GM21390 (cell line): ENCODE results near the gene GRM1.
A peak's percentile ranks its signal among the peaks of the same experiment; 100 is the strongest.

Experiments used
- ATAC-seq: cut with Tn5 transposase; IDR thresholded peaks from one replicate; pipeline ENCODE4 v1.9.1; 2021; ENCODE audit not compliant: unreplicated experiment

GRM1 gene

DNA sequence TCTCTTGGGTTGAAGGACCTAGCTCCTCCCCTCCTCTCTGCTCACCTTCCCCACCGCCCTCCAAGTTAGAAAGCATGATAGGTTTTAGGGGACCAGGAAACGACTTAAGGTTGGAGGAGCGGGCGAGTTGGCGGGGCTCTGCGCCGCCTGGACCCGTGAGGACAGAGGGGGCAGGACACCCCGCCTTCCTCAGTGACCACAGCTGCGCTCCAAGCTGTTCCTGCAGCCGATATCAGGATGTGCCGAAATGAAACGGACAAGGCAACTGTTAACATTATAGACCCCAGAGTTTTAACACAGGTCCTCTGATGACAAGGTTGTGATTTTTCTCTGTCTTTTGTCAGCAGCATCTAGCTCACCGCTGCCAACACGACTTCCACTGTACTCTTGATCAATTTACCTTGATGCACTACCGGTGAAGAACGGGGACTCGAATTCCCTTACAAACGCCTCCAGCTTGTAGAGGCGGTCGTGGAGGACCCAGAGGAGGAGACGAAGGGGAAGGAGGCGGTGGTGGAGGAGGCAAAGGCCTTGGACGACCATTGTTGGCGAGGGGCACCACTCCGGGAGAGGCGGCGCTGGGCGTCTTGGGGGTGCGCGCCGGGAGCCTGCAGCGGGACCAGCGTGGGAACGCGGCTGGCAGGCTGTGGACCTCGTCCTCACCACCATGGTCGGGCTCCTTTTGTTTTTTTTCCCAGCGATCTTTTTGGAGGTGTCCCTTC lies at the start of gene GRM1:
Gene GRM1 (plus strand): TSS at position 212 of the 722 bp plus-strand sequence. CDS start 456 bp downstream, at position 668.
- ATAC-seq, result no peak

DNA sequence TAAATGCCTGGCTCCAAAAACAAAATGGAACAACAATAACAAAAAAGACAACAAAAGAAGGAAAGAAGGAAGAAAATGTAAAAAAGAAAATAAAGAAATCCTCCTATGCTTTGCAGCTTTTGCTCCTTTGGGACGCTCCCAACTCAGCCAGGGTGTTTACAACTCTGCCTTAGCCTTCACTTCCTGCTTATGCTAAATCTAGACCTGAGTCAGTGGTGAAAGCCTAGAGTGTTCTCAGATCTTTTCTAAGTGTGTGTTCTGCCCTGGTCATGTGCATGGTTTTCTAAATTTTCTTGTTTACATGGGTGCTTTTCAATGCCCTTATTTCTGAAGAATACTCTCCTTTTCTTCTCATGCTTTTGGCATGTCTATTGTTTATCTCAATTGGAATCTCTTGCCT lies 19.5 kb upstream of the GRM1 start:
- no peak for ATAC-seq

DNA sequence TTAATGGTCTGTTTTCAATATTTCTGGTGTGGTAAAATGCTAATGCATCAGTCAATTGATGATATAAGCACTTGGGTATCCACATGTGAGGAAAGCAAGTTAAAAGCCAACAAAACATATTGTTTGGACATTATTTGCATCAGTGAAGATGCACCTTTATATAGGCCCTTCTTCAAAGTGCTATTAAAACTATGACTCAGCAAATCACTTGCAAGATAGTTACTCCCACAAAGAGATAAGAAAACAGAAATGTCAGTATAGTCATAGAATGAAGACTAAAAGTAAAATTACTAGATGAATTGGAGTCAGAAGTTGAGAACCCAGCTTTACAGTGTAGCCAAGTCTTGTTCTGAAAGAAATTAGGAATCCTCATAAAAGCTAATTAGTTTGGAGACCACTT lies 14.6 kb upstream of the GRM1 start:
- no peak for ATAC-seq

DNA sequence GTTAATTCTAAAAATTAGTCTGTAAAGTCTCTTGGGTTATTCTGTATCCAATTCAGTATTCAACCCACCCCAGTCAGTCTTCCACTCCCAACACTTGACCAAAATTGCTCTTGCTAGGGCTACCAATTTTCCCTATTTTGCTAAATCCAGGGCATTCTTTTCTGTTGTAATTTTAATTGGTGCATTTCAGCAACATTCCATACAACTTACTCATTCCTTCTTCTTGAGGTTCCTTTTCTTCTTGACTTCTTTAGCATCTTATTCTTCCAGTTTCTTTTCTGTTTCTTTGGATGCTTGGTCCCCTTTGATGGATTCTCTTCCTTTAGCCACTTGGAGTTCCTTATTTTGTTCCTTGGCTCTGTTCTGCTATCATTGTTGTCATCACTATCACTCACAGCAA lies 11.2 kb upstream of the GRM1 start:
- no peak for ATAC-seq

DNA sequence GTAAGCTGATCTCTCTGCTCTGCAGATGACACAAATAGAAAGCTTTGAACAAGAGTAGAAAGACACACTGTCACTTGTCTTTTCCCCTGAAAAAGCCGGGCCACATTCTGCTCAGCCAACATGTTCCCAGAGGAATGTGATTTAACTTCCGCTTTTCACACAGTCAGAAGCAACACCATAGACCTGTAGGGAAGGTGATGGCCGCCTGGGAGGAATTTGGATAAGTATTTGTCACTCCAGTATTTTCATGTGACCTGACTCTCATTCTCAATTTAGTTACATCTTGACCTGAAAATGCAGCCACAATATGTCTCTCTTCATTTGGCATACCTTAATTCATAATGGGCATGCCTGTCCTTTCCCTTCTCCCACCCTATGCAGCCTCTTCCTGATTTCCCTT lies 2.0 kb upstream of the GRM1 start:
- no peak for ATAC-seq

DNA sequence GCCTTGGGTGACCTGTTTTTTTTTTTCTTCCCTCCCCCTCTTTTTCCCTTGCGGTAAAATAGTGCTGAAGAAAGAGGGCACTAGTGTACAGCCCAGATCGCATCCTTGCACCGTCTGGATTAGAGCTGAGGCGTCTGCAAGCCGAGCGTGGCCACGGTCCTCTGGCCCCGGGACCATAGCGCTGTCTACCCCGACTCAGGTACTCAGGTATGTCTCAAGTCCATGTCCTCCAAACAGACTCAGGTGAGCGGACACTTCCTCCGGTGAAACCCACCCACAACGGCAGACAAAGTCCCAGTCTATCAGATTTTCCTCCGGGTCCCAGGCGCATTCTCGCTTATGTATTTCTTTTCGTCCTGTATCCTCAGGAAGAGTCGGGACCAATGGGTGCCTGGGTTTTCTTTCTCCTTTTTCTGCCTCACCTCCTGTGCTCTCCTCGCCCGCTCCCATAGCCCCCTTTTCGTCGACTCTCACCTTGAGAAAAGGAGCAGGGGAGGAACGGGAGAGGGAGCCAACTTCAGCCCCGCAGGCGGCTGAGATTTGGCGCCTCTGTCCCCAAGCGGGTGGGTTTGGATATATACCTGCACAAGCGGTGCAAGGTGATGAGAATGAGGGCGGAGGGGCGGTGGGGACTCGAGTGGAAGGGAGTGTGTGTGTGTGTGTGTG lies 1.1 kb upstream of the GRM1 start:
- no peak for ATAC-seq

DNA sequence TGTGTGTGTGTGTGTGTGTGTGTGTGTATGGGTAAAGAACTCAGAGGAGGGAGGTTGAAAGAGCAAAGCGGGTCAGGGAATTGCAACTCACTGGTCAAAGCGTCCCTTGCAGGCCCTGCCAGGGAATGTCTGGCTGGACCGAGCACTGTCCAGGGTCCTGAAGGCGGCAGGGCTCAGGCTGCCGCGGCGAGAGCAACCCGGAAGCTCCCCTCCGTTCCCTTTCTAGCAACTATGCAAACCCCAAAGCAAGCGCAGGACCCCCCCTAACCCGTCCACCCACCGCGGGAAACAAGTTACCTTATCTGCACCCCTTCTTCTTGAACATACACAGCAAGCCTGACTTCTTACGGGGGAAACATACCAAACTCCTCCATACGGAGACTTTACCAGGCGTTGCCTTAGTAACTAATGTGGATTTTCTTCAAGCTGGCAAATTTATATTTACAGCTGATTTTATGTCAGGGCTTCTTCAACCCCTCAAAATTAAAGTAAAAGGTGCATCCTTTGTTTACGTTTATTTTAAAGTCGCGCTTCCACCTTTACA lies 538 bp upstream of the GRM1 start:
- ATAC-seq, result peak; percentile 84

DNA sequence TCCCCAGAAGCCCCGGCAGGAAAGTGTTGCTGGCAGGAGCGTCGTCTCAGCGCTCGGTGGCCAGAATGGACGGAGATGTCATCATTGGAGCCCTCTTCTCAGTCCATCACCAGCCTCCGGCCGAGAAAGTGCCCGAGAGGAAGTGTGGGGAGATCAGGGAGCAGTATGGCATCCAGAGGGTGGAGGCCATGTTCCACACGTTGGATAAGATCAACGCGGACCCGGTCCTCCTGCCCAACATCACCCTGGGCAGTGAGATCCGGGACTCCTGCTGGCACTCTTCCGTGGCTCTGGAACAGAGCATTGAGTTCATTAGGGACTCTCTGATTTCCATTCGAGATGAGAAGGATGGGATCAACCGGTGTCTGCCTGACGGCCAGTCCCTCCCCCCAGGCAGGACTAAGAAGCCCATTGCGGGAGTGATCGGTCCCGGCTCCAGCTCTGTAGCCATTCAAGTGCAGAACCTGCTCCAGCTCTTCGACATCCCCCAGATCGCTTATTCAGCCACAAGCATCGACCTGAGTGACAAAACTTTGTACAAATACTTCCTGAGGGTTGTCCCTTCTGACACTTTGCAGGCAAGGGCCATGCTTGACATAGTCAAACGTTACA lies 817 bp downstream of the GRM1 start:
- no peak for ATAC-seq

DNA sequence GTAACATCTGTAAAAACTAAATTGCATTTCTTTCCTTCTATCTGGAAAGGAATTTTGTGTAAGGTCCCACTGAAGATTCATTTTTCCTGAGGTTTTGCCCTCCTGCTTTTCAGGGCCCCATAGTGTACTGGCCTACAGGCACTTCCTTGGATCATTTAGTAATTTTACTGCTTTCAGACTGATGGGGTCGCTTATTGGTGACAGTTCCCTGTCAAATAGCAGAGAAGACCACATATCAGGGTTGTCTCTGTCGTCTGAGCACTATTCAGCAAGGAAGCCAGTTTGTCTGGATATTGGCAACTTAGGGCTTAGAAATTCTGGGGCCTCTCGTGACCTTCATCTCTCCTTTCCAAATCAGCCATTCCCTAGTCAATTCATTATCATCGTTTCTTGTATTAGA lies 3.5 kb downstream of the GRM1 start:
- ATAC-seq, result no peak

DNA sequence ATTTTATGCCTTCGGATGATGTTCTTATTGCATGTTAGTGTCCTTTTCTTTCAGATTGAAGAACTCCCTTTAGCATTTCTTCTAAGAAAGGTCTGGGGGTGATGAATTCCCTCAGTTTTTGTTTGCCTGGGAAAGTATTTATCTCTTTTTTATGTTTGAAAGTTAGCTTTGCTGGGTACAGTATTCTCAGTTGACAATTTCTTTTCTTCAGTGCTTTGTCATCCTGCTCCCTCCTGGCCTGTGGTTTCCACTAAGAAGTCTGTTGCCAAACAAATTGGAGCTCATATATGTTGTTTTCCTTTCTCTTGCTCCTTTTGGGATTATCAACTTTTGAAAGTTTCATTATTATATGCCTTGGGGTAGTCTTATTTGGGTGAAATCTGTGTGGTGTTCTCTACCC lies 11.5 kb downstream of the GRM1 start:
- no peak for ATAC-seq

DNA sequence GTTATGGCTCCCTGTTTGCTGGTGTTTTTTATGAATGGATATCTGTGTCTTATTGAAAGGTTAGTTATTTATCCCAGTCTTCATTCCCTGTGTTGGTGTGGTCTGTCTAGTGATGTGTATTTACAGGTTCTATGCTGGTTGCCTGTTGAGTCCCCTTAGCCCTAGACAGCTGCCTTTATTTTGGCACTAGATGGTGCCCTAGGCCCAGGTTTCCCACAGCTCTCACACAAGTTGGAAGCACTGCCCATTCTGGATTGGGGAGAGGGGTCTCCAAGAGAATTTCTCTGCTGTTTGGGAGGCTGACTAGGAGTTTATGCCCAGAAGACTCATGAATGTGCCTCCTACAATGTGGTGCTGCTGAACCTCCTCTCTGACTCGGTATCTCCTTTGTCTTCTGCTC lies 12.4 kb downstream of the GRM1 start:
- ATAC-seq, result no peak

DNA sequence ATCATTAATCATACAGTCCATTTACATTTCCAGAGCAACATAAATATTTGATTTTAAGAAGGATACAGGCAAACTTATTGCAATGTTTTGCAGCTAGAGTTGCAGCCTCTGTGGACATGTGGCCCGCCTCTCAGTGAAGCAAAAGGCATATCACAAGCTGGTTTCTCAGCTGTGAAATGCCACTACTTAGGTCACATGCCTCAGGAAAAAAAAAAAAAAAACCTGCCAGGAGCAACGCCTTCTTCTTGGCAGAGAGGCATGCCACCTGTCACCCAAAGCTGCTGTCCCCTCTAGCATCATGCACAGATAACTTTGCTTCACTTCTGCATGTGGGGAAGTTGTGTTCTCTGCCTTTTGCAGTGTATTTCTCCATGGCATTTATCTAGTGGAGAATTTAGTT lies 18.5 kb downstream of the GRM1 start:
- no peak for ATAC-seq

DNA sequence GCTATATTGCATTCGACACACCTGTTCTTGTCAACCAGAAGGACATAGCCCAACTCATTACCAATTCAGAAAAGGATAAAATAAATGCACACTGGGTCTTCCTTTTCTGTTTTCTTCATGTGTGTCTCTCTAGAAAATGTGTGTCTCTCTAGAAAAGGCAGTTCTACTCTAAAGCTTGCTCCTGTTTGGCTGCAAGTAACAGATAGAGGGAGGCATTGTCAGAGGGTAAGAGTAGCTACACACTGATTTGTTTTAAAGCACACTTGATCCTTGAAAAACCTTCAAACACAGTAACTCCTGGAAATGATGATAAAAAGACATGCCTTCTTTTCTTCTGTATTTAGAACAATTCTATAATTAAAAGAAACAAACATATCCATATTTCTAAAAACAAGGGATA lies 21.3 kb downstream of the GRM1 start:
- no peak for ATAC-seq

DNA sequence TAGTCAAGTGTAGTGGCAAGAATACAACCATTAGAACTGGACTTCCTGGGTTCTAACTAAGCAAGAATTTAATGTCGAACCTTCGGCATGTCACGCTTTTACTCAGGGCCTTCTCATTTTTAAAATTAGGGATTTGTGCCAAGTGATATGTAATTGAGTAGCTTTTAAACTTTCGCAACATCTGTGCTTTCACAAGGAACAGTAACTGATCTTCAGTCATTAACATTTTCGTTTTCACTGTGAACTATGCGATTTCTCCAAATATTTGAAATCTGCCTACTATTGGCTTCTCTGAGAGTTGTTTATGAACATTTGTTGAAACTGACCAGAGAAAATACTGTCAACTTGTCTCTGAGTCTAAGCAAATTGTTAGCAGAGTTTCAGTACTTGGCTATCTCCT lies 27.6 kb downstream of the GRM1 start:
- no peak for ATAC-seq

DNA sequence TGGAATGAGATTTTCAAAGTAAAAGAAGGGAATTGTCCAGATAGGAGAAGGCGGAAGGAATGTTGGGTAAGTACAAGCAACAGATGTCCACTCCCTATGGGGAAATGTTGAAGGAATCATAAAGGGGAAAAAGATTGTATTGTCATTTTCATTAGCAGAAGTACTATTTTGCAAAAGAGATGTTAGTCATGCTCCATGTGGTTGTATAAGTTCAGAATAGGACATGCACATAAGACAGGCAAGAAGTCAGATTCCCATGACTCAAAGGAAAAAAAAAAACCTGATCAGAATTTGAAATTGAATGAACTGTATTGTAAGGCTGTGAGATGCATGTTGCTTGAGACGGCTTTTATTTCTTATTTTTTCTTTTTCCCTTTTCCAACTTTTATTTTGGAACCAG lies 36.8 kb downstream of the GRM1 start:
- no peak for ATAC-seq

DNA sequence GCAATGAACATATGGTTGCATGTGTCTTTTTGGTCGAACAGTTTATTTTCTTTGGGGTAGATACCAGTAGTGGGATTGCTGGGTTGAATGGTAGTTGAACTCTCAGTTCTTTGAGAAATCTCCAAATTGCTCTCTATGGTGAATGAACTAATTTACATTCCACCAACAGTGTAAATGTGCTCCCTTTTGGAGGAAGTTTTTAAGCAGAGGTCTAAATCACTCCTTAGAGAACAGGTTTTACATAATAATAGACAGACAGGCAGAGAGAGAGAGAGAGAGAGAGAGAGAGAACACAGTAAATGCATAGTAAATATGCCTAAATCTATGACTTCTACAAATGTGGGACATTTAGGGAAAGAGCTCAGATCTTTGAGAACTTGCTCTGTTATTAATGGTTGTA lies 37.6 kb downstream of the GRM1 start:
- ATAC-seq, result no peak

DNA sequence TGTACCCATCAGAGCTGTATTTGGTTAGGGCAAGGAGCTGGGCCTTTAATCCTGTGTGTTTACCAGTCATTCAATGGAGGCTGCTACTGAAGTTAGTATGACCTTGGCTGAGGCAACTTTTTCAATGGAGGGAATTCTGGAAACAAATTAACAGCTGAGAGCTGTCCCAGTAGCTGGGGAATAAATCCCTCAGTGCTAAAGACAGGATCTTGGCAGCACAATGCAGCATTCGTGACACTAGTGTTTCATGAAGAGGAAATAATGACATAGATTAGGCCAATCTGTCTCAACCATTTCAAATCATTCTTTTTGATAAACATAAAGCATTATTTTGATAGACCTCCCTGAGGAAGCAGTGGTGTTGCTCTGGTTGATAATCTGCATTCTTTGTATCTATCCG lies 42.9 kb downstream of the GRM1 start:
- no peak for ATAC-seq

DNA sequence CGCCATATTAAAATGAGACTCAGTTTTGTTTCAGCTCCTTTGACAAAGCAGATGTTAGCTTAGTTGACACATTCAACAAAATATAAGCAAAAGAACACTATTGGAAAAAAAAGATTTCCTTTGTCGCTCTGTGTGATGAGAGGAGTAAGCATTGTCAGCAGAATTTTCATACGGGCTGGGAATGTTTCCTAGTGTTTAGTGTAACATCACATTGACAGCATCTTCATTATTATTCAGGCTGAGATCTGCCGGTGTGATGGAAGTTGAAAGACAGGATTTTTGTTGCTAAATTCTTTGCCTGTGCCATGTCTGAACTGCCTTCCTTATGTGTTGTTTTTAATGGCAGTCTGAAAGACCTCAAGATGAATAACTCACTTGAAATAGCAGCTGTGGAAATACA lies 49.1 kb downstream of the GRM1 start:
- ATAC-seq, result no peak

DNA sequence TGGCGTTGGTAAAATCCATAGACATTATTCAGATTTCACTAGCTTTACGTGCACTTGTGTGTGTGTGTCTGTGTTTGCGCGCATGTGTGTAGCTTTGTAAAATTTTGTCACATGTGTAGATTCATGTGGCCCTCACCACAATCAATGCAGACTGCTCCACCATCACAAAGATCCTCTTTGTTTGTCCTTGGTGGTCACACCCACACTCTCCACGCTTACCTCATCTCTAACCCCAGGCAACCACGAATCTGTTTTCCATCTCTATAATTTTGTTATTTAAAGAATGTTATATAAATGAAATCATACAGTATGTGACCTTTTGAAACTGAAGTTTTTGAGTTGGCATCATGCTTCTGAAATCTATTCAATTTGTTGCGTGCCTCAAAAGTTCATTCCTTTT lies 58.5 kb downstream of the GRM1 start:
- no peak for ATAC-seq

DNA sequence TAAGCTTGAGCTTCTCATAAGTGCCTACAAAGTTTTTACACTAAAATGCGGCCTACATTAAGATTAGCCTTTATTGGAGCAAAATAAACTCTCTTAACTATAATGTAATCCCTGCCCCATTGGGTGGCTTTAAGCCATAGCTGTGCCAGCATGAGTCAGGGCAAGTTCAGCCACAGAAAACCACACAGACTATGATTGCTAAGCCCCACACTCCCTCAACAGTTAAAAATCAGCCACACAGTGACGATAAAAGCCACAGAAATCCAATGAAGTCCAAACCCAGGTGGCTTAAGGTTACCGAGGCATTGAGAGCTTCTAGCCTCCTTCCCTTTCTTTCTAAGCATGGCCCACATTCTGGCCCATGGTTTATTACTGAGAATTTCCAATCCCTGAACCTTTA lies 61.6 kb downstream of the GRM1 start:
- ATAC-seq, result no peak

DNA sequence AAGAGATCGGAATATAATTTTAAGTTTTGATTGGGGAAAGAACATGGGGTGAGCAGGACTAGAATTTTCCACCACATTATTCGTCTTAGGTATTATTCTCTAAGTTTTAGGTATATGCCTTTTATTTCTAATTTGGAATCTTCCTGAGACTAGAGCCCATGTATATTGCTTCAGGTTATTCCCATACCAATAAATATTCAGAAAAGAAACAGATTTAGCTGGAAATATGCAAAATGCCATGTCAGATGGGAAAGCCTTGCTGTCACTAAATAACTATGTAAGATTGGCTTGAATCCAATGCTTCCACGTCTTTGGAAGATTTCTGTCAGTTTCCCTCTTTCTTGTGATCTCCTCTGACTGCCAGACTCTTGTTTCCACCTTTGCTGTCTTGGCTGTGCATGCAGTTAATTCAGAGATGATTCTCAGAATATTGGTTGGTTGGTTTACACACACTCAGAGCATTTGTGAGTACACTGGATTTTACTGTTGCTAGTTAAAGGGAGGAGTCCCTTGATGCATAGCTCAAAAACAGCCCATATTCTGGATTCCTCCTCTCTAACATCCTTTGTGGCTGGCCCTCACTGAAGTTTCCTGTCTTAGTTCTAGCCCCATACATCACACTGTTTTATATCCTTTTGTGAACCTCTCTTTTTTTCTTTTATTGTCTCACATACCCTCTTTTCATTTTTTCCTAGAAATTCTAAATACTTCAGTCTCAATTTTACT lies 64.3 kb downstream of the GRM1 start:
- no peak for ATAC-seq

DNA sequence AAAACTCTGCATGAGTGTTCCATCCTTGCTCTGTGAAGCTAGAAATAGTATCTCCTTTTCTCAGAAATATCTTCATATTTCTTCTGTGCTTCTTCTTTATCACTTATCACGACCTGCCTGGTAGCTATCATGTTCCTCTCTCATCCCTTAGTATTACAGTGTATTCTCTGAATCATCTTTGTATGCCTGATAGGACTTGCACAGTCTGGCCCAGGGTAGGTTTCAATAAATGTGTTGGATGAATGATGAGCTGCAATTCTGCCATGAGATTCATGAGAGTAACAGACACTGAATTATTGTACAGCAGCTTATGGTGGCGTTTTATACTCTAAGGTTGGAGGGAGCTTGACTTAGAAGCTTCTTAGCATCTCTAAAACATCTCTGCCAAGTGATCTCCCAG lies 66.6 kb downstream of the GRM1 start:
- ATAC-seq, result no peak
